ENCODE measurements around the gene EIPR1.

EIPR1 gene

DNA sequence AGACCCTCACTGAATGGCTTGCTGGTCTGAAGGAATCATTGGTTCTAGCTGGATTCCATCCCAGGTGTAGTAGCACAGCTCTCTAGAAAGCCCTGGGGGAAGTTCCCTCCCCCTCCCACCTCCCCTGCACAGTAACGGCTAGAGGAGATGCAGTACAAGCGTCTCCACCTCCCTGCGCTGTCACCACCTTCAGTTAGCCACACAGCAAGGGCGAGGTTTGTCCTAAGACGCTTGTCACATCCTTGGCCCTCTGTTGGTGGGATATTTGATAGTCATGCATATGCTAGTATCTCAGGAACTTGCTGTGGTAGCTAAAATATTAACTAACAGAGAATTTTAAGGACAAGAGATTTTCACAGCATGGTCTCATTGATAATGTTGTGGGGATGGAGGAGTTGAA lies 21.2 kb upstream of the EIPR1 start:
- H3K9me3 ChIP-seq (ENCODE audit: low read depth, low read length) = peaks cover 19% of the 10 kb centered on the region; the same call in 1 of the 2 replicates
- H3K4me3 ChIP-seq = no peak overlapping the region
- H3K9ac ChIP-seq (ENCODE audit: insufficient read length) = no peak overlapping the region
- no peak for DNase-seq (ENCODE audit: low read depth, low spot score)
- peaks cover 44% of the 10 kb centered on the region for H3K36me3 ChIP-seq (ENCODE audit: insufficient read depth, low read length)
- H3K27ac ChIP-seq = no peak overlapping the region
- no peak for TF ChIP-seq FOXP2 (optimal IDR thresholded peaks at IDR 0.05; ENCODE audit: control extremely low read depth, extremely low read length, insufficient read depth)
- TF ChIP-seq POLR2AphosphoS5 (IDR thresholded peaks at IDR 0.05; ENCODE audit: borderline replicate concordance, low read depth, low read length) = no peak
- no peak for TF ChIP-seq EZH2 (IDR thresholded peaks at IDR 0.05)

DNA sequence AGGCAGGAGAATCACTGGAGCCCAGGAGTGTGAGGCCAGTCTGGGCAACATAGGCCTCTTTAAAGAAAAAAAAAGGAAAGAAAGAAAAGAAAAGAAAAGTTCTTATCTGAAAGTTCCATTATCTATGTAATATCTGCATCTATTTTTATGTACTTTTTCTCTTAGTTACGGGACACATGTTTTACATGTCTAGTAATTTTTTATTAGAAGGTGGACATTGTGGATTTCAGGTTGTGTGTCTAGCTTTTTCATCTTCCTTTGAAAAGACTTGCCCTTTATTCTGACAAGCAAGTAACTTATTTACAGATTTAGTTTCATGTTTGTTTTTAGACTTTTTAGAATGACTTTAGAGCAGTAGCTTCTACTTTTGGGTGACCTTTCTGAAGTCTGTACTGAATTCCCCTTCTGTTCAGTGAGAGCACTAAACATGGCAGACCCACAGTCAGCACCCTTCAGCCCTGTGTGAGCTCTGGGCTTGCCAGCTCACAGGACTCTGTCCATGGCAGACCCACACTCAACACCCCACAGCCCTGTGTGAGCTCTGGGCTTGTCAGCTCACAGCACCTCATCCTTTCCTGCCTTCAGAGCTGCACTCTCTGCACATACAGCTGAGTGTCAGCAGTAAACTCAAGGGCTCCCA lies 19.4 kb upstream of the EIPR1 start:
- H3K36me3 ChIP-seq (ENCODE audit: insufficient read depth, low read length) = peaks cover 45% of the 10 kb centered on the region
- H3K9ac ChIP-seq (ENCODE audit: insufficient read length) = no peak overlapping the region
- TF ChIP-seq EZH2 (IDR thresholded peaks at IDR 0.05) = no peak
- TF ChIP-seq FOXP2 (optimal IDR thresholded peaks at IDR 0.05; ENCODE audit: control extremely low read depth, extremely low read length, insufficient read depth) = no peak
- TF ChIP-seq POLR2AphosphoS5 (IDR thresholded peaks at IDR 0.05; ENCODE audit: borderline replicate concordance, low read depth, low read length) = no peak
- no peak overlapping the region for H3K27ac ChIP-seq
- H3K9me3 ChIP-seq (ENCODE audit: low read depth, low read length) = peaks cover 19% of the 10 kb centered on the region; the same call in 1 of the 2 replicates
- DNase-seq (ENCODE audit: low read depth, low spot score) = no peak
- H3K4me3 ChIP-seq = no peak overlapping the region

DNA sequence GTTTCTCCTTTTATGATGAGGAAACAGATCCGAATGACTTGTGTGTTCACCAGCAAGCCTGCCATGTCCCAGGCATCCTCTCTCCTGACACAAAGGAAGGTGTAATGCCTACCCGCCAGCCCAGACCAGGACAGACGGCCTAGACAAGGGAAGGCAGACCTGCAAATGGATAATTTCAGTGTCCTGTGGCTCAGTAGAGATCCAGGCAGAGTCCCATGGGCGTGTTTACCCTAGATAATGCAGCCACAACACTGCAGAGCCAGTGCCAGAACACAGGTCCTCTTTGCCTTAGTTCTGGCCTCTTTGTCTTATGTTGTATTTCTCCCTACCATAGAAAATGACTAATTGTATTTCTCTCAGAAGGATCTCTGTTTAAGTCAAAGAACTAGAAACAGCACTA lies 14.6 kb upstream of the EIPR1 start:
- DNase-seq (ENCODE audit: low read depth, low spot score) = no peak
- Histone ChIP-seq H3K4me3 (no peak overlapping the region), H3K36me3 (ENCODE audit: insufficient read depth, low read length) (peaks cover 64% of the 10 kb centered on the region), H3K9ac (ENCODE audit: insufficient read length) (no peak overlapping the region), H3K27ac (no peak overlapping the region), H3K9me3 (ENCODE audit: low read depth, low read length) (peaks cover 19% of the 10 kb centered on the region; the same call in 1 of the 2 replicates)
- TF ChIP-seq FOXP2 (optimal IDR thresholded peaks at IDR 0.05; ENCODE audit: control extremely low read depth, extremely low read length, insufficient read depth) (no peak), POLR2AphosphoS5 (IDR thresholded peaks at IDR 0.05; ENCODE audit: borderline replicate concordance, low read depth, low read length) (no peak), EZH2 (IDR thresholded peaks at IDR 0.05) (no peak)

DNA sequence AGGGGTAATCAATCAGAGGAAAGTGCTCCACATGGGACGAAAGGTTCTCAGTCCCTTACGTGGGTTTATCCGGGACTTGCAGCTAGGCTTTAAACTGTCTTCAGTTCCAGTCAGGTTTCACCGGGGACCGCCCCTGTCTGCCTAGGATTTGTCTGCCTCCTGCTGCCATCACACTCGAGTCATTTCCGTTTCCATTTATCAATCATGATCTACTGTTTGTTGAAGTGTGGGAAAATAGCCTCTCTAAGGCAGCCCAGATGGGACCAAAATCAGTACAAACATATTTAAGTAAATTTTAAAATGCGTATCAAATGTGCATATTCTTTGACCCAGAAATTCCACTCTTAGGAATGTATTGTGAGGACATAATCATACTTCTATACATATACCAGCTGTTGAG lies 12.4 kb upstream of the EIPR1 start:
- Histone ChIP-seq H3K4me3 (no peak overlapping the region), H3K36me3 (ENCODE audit: insufficient read depth, low read length) (peaks cover 51% of the 10 kb centered on the region), H3K9me3 (ENCODE audit: low read depth, low read length) (0 out of 2 replicates have a peak, but pooled peaks cover 1% of the 10 kb centered on the region), H3K27ac (no peak overlapping the region), H3K9ac (ENCODE audit: insufficient read length) (no peak overlapping the region)
- DNase-seq (ENCODE audit: low read depth, low spot score) = no peak
- TF ChIP-seq FOXP2 (optimal IDR thresholded peaks at IDR 0.05; ENCODE audit: control extremely low read depth, extremely low read length, insufficient read depth) (no peak), POLR2AphosphoS5 (IDR thresholded peaks at IDR 0.05; ENCODE audit: borderline replicate concordance, low read depth, low read length) (no peak), EZH2 (IDR thresholded peaks at IDR 0.05) (no peak)

DNA sequence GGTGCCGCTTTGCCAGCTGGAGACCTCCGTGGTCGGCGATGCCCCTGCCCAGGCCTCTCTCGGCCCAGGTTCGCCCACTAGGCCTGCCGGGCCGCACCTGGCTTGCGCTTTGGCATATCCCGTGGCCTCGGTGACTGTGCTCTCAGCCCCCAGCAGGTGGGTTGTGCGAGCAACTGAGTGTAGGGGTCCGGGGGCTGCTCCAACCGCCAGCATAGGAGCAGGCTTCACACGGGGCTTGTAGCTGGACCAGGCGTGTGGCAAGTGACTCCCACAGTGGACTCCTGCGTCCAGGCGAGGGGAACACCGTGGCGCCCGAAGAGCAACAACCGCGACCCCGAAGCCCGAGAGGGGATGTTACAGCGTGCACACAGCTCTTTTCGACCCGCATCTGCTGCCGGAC lies 11.6 kb upstream of the EIPR1 start:
- no peak for DNase-seq (ENCODE audit: low read depth, low spot score)
- no peak overlapping the region for H3K27ac ChIP-seq
- peaks cover 46% of the 10 kb centered on the region for H3K36me3 ChIP-seq (ENCODE audit: insufficient read depth, low read length)
- H3K9me3 ChIP-seq (ENCODE audit: low read depth, low read length) = no peaks in the 10 kb centered on the region
- no peak overlapping the region for H3K9ac ChIP-seq (ENCODE audit: insufficient read length)
- no peak for TF ChIP-seq POLR2AphosphoS5 (IDR thresholded peaks at IDR 0.05; ENCODE audit: borderline replicate concordance, low read depth, low read length)
- no peak overlapping the region for H3K4me3 ChIP-seq

DNA sequence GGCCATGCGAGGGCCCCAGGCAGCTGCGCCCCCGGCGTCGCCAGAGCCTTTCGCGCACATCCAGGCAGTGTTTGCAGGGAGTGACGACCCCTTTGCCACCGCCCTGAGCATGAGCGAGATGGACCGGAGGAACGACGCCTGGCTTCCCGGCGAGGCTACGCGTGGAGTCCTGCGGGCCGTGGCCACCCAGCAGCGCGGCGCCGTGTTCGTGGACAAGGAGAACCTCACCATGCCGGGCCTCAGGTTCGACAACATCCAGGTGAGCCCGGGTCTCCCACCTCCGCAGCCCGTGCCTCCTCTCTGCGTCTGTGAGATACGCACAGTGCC lies 10.8 kb upstream of the EIPR1 start:
- no peak overlapping the region for H3K9ac ChIP-seq (ENCODE audit: insufficient read length)
- H3K4me3 ChIP-seq = no peak overlapping the region
- DNase-seq (ENCODE audit: low read depth, low spot score) = no peak
- H3K36me3 ChIP-seq (ENCODE audit: insufficient read depth, low read length) = peaks cover 41% of the 10 kb centered on the region
- H3K27ac ChIP-seq = no peak overlapping the region
- no peaks in the 10 kb centered on the region for H3K9me3 ChIP-seq (ENCODE audit: low read depth, low read length)
- TF ChIP-seq POLR2AphosphoS5 (IDR thresholded peaks at IDR 0.05; ENCODE audit: borderline replicate concordance, low read depth, low read length) (no peak), EZH2 (IDR thresholded peaks at IDR 0.05) (no peak), FOXP2 (optimal IDR thresholded peaks at IDR 0.05; ENCODE audit: control extremely low read depth, extremely low read length, insufficient read depth) (no peak)

DNA sequence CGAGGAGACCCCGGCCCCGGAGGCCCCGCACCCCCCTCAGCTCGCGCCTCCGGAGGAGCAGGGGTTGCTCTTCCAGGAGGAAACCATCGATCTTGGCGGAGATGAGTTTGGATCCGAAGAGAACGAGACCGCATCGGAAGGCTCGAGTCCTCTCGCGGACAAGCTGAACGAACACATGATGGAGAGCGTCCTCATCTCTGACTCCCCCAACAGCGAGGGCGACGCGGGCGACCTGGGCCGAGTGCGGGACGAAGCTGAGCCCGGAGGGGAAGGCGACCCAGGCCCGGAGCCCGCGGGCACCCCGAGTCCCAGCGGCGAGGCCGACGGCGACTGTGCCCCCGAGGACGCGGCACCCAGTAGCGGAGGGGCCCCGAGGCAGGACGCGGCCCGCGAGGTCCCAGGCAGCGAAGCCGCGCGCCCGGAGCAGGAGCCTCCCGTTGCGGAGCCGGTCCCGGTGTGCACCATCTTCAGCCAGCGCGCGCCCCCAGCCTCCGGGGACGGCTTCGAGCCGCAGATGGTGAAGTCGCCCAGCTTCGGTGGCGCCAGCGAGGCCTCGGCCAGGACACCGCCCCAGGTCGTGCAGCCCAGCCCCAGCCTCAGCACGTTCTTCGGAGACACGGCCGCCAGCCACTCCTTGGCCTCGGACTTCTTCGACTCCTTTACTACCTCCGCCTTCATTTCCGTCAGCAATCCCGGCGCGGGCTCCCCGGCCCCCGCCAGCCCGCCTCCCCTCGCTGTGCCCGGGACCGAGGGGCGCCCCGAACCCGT lies 10.2 kb upstream of the EIPR1 start:
- Histone ChIP-seq H3K27ac (no peak overlapping the region), H3K9ac (ENCODE audit: insufficient read length) (no peak overlapping the region), H3K36me3 (ENCODE audit: insufficient read depth, low read length) (peaks cover 41% of the 10 kb centered on the region), H3K9me3 (ENCODE audit: low read depth, low read length) (no peaks in the 10 kb centered on the region), H3K4me3 (no peak overlapping the region)
- TF ChIP-seq POLR2AphosphoS5 (IDR thresholded peaks at IDR 0.05; ENCODE audit: borderline replicate concordance, low read depth, low read length) (no peak), EZH2 (IDR thresholded peaks at IDR 0.05) (no peak), FOXP2 (optimal IDR thresholded peaks at IDR 0.05; ENCODE audit: control extremely low read depth, extremely low read length, insufficient read depth) (no peak)
- DNase-seq (ENCODE audit: low read depth, low spot score) = no peak

DNA sequence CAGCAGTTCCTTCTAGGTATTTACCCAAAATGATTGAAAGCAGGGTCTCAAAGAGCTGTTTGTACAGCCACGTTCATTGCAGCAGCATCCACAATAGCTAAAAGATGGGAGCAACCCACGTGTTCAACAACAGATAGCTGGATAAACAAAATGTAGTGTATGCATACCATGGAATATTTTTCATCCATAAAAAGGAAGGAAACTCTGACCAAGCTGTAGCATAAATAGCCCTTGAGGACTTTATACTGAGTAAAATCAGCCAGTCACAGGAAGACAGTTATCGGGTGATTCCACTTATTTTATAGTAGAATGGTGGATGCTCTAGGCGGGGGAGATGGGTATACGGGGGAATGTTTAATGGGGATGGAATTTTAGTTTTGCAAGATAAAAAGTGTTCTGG lies 9.4 kb upstream of the EIPR1 start:
- peaks cover 39% of the 10 kb centered on the region for H3K36me3 ChIP-seq (ENCODE audit: insufficient read depth, low read length)
- H3K9ac ChIP-seq (ENCODE audit: insufficient read length) = no peak overlapping the region
- DNase-seq (ENCODE audit: low read depth, low spot score) = no peak
- TF ChIP-seq POLR2AphosphoS5 (IDR thresholded peaks at IDR 0.05; ENCODE audit: borderline replicate concordance, low read depth, low read length) (no peak), FOXP2 (optimal IDR thresholded peaks at IDR 0.05; ENCODE audit: control extremely low read depth, extremely low read length, insufficient read depth) (no peak)
- no peak overlapping the region for H3K4me3 ChIP-seq
- H3K9me3 ChIP-seq (ENCODE audit: low read depth, low read length) = no peaks in the 10 kb centered on the region
- H3K27ac ChIP-seq = no peak overlapping the region

Data from SK-N-MC (cell line).